ENCODE results near the gene EPHB3.

EPHB3 gene

GRCh38 chr3:184564685-184565385 lies 3.2 kb downstream of the EPHB3 start:
- DNase-seq: no peak

- DNase-seq: no peak
Observed at GRCh38 chr3:184565421-184566211, 4.0 kb downstream of the EPHB3 start.

- no peak for DNase-seq
Observed at GRCh38 chr3:184566441-184567414, 5.1 kb downstream of the EPHB3 start.

- no peak for DNase-seq
Observed at GRCh38 chr3:184567946-184568559, 6.5 kb downstream of the EPHB3 start.

GRCh38 chr3:184568560-184568923 lies 7.0 kb downstream of the EPHB3 start:
- no peak for DNase-seq

GRCh38 chr3:184568924-184569829 lies 7.6 kb downstream of the EPHB3 start:
- DNase-seq: no peak

GRCh38 chr3:184570035-184570434 lies 8.4 kb downstream of the EPHB3 start:
- no peak for DNase-seq

- no peak for DNase-seq
Observed at GRCh38 chr3:184570489-184570888, 8.9 kb downstream of the EPHB3 start.

DNA sequence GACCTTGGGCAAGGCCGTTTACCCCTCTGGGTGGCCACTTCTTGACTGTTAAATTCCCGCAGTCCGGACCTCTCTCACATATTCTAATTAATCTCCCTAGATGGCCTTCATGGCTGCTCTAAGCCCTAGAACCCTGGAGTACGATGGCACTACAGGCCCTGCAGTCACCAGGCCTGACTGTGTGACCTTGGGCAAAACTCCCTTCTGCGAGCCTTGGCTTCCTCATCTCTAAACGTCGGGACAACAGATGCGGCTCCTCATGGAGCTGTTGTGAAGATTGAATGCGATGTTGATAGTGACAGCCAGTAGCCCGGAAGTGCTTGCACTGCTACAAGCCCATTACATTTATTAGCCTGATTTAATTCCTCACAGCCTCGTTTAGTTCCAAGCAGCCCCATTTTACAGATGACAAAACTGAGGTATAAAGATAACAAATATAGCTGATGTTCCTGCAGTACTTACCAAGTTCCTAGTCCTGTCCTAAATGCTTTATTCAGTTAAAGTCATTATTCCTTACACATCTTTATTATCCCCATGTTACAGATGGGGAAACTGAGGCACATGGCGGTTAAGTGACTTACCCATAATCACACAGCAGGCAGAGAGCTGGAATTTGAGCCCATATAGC lies 10.3 kb downstream of the EPHB3 start:
- DNase-seq: no peak

GRCh38 chr3:184572633-184573270 lies 11.2 kb downstream of the EPHB3 start:
- no peak for DNase-seq

GRCh38 chr3:184574515-184575417 lies 13.2 kb downstream of the EPHB3 start:
- DNase-seq: no peak

GRCh38 chr3:184575701-184576100 lies 14.1 kb downstream of the EPHB3 start:
- DNase-seq: no peak

- DNase-seq: no peak
Observed at GRCh38 chr3:184576457-184577240, 15.1 kb downstream of the EPHB3 start.

DNA sequence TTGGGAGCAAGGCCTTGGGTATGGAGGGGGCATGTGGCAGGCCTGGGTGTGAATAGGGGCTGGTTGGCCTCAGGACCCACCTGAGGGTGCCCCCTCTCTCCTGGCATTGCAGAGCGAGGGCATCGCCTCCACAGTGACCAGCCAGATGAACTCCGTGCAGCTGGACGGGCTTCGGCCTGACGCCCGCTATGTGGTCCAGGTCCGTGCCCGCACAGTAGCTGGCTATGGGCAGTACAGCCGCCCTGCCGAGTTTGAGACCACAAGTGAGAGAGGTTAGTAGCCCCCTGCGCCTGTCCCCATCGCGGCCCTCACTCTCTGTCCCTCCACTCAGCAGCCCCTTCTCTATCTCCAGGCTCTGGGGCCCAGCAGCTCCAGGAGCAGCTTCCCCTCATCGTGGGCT lies 16.0 kb downstream of the EPHB3 start:
- DNase-seq: no peak

DNA sequence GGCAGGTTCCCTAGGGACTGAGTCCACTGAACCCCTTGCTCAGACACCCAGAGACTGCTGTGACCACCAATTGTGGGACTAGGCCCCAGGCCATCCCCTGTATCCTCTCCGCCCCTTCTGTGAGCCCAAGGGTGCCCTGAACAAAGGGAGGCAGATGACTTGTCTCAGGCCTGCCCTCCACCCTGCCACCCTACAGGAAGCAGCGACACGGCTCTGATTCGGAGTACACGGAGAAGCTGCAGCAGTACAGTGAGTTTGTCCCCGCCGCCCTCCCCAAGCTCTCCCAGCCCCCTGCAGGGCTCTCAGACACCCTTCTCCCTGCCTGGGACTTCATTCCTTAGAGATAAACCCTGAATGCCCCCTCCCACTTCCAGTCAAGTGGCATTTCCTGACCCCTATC lies 16.6 kb downstream of the EPHB3 start:
- no peak for DNase-seq

DNA sequence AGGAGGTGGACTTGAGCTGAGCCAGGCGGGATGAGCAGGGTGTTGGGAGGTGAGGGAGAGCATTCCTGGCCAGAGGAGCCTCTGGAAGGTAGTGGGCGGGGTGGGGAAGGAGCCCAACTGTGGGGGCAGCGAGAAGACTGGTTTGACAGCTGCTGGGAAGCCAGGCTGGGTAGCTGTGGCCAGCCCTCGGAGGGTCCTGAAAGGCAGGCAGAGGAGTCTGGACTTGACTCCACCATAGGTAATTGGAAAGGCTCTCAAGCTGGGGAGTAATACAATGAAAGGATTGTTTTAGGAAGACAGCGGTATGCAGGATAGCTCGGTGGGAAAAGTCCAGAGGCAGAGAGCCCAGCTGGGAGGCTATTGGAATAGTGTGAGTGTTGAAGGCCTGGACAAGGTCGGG lies 17.2 kb downstream of the EPHB3 start:
- no peak for DNase-seq

- DNase-seq: no peak
Observed at GRCh38 chr3:184579513-184579912, 17.9 kb downstream of the EPHB3 start.

DNA sequence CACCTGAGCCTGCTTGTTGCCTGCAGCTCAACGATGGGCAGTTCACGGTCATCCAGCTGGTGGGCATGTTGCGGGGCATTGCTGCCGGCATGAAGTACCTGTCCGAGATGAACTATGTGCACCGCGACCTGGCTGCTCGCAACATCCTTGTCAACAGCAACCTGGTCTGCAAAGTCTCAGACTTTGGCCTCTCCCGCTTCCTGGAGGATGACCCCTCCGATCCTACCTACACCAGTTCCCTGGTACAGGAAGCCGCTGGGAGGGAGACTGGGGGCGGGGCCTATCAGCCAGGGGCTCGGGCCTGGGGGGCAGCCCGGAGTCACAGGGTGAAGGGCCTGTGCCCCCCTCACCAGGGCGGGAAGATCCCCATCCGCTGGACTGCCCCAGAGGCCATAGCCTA lies 18.8 kb downstream of the EPHB3 start:
- DNase-seq: no peak

GRCh38 chr3:184581331-184581855 lies 19.8 kb downstream of the EPHB3 start:
- no peak for DNase-seq

All from cerebellar nuclear complex (tissue), 1 donor.